ENCODE results near the gene RAD9A.

RAD9A gene

GRCh38 chr11:67429722-67430121, 37.9 kb downstream of the RAD9A start:
- DNase-seq, result no peak

GRCh38 chr11:67431346-67432249, 39.8 kb downstream of the RAD9A start:
- no peak for DNase-seq

- DNase-seq, result no peak
Measured at GRCh38 chr11:67432655-67433349, 41.0 kb downstream of the RAD9A start.

- no peak for DNase-seq
Measured at GRCh38 chr11:67433536-67434394, 42.0 kb downstream of the RAD9A start.

- no peak for DNase-seq
Measured at GRCh38 chr11:67434395-67434881, 42.7 kb downstream of the RAD9A start.

GRCh38 chr11:67435031-67435726, 43.4 kb downstream of the RAD9A start:
- DNase-seq, result no peak

- DNase-seq, result no peak
Measured at GRCh38 chr11:67435727-67436458, 44.1 kb downstream of the RAD9A start.

GRCh38 chr11:67436459-67437081, 44.8 kb downstream of the RAD9A start:
- DNase-seq, result no peak

- no peak for DNase-seq
Measured at GRCh38 chr11:67437082-67437808, 45.5 kb downstream of the RAD9A start, which contains the start of gene PTPRCAP. TSS of gene PTPRCAP (minus strand) at chr11:67437682. CDS start at chr11:67437619, 63 bp downstream.

GRCh38 chr11:67437809-67438157, 46.0 kb downstream of the RAD9A start:
- DNase-seq, result no peak

GRCh38 chr11:67438158-67438902, 46.5 kb downstream of the RAD9A start:
- no peak for DNase-seq

GRCh38 chr11:67439321-67440228, 47.8 kb downstream of the RAD9A start:
- DNase-seq, result no peak

- DNase-seq, result no peak
Measured at GRCh38 chr11:67440229-67441097, 48.7 kb downstream of the RAD9A start.

GRCh38 chr11:67441098-67441563, 49.3 kb downstream of the RAD9A start:
- no peak for DNase-seq

- no peak for DNase-seq
Measured at GRCh38 chr11:67441731-67442351, 50.1 kb downstream of the RAD9A start.

GRCh38 chr11:67442504-67443404, 51.0 kb downstream of the RAD9A start:
- DNase-seq, result no peak
